AG20443 (cell line): ENCODE data around the gene LCP2.
A peak's percentile ranks its signal among the peaks of the same experiment; 100 is the strongest.
"Not testable (repeated sequence)": the region's sequence is repeated elsewhere in the genome, so short reads cannot be mapped to it uniquely, and the experiment has no call there.

Source experiments
- DNase-seq: peaks from one replicate; pipeline ENCODE4 v3.0.0; 2012; ENCODE audit warnings: low spot score, mixed read lengths

The LCP2 gene

GRCh38 chr5:170273968-170274710, 23.4 kb downstream of the LCP2 start:
- DNase-seq: no peak

- no peak for DNase-seq
Measured at GRCh38 chr5:170270293-170271069, 27.1 kb downstream of the LCP2 start.

- DNase-seq: no peak
Measured at GRCh38 chr5:170269579-170269978, 28.0 kb downstream of the LCP2 start.

DNA sequence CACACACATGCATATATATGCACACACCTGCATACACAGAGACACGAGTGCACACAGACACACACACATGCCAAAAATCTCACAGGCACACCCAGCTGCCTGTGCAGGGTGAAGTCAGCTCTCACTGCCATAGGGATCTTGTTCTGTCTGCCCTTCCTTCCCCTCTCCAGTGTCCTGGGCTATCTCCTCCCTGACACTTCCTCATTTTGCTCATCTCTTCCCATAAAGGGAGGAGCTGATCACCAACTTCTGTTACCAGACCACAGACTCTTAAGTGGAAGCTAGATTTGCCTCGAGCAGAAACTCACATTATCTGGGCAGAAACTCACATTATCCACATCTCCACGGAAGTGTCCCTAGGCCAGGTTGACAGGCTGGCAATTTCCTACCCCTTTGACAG, 28.7 kb downstream of the LCP2 start:
- DNase-seq: no peak

GRCh38 chr5:170268153-170268689, 29.4 kb downstream of the LCP2 start:
- DNase-seq: no peak

DNA sequence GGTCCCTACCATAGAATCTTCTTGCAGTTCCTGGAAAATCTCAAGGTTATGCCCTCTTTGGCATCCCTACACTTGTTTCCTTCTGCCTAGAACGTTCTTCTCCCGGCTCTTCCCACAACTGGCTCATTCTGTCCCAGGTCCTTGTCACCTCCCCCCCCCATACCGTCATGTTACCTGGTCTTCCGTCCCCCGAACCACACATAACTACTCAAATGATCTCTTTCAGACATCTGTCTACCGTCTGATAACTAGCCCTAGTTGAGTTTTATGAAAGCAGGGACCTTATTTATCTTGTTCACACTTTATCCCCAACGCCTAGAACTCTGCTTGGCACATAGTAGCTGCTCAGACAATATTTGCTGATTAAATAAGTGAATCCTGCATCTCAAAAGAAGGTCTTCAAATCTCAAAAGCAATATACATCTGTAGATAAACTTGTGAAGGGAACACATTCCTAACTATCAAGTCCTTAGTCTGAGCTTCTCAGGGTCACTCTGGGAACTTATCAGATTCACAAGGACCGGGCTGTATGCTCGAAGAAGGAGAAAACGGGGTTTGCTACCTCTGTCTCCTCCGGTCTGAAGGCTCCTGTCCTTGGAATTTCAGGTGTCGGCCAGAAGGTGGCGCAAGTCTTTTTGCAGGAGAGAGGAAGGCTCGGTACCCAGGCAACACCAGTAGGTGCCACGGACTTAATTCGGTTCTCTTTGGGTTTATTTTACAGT, 30.0 kb downstream of the LCP2 start:
- DNase-seq: peak; percentile 86

DNA sequence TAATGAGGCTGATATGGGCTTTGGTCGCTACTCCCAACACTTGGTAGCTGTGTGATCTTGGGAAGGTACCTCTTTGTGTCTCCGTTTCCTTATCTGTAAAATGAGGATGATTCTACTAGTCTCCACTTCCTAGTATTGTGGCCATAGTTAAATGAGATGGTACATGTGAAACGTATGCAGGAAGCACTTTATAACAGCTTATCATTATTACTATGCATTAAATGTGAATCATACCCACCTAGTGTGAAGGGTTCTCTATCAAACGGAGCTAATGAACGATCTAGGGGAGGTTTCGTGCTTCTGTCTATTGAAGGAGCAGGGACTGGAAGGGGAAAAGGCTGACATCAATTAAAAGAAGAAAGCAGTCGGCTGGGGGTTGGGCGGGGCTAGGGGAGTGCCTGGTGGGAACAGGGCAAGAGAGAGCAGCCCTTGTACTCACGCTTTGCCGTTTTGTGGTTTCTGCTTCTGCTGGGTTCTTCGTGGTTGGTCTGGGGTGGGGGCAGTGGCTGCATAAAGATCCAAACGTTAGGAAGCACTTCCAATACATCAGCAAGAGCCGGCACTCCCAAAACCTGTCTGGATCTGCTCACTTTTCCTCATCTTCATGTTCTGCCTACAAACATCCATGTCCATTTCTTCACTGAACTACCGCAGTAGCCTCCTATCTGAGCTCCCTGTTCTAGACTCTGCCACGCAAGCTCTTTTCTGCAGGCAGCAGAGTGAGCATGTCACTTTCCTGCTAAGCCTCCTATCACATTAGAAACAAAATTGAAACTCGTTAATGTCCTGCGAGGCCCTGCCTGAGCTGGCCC, 30.8 kb downstream of the LCP2 start:
- no peak for DNase-seq

GRCh38 chr5:170265522-170265921, 32.1 kb downstream of the LCP2 start:
- DNase-seq: no peak

- no peak for DNase-seq
Measured at GRCh38 chr5:170263906-170264305, 33.7 kb downstream of the LCP2 start.

GRCh38 chr5:170262061-170263045, 35.2 kb downstream of the LCP2 start:
- no peak for DNase-seq

GRCh38 chr5:170261528-170262043, 36.0 kb downstream of the LCP2 start:
- no peak for DNase-seq

- no peak for DNase-seq
Measured at GRCh38 chr5:170257370-170257769, 40.2 kb downstream of the LCP2 start.

GRCh38 chr5:170256571-170256970, 41.0 kb downstream of the LCP2 start:
- DNase-seq: no peak

DNA sequence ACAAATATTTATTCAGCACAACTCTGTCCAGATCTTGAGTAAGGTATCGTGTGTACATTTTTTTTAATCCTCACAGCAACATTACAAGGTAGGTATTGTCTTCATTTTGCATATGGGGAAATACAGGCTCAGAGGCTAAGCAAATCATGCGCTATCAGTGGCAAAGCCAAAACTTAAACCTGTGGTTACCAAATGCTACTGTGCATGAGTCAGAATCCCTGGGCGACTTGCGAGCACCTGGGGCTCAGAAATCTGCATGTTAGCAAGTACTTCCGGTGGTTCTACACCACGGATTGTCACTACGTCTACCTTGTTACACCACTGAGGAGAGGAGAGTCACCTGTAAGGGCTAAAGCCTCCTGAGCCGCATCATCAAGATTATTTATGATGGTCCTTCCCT, 43.5 kb downstream of the LCP2 start:
- DNase-seq: no peak

GRCh38 chr5:170252720-170253350, 44.7 kb downstream of the LCP2 start:
- DNase-seq: no peak

GRCh38 chr5:170252109-170252508, 45.5 kb downstream of the LCP2 start:
- DNase-seq: no peak

DNA sequence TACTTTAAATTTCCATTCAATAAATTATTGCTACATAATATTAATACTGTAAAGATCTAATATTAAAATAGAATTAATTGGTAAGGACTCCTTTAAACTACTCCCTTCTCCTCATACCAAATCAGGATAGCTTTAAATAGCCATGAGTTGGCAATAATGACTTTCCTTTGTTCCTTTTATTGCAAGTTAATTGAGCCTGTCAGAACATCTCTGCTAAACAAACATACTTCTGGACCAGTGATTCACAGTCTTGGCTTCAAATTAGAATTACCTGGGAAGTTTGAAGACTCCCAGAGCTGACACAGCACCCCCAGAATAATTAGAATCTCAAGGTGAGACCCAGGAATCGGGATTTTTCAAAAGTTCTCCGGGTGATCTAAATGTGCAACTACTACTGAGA, 46.1 kb downstream of the LCP2 start:
- DNase-seq: no peak

DNA sequence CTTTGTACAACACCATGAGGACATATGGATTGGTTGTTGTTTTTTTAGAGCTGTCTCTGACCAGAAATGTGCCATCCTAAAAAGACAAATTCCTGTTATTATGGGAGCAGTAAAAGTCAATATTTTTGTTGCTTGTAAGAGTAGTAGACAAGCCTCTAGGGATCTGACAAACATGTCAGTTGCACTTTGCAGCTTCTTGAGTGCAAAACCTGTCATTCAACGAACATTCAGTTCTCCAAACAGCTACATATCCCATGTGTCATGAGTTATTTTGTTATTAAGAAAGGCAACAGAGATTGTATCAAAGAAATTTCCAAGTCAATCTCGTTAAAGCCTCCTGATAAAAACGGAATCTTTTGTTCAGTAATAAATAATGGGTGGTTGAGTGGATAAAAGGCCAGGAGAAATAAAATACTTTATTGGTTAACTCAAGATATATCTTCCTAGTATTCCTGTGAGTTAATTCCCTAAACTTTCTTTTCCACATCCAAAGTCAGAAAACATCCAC, 46.7 kb downstream of the LCP2 start:
- DNase-seq: no peak

GRCh38 chr5:170249355-170249754, 48.2 kb downstream of the LCP2 start:
- DNase-seq: no peak

- DNase-seq: not testable (repeated sequence)
Measured at GRCh38 chr5:170248931-170249227, 48.7 kb downstream of the LCP2 start.
